GM12872 (cell line): ENCODE data around the gene M1AP.

ENCODE experiments used
- CTCF ChIP-seq: IDR thresholded peaks from 3 replicates; pipeline ENCODE4 v1.5.1; 2011; ENCODE audit warnings: low read depth, mild to moderate bottlenecking, low read length, moderate library complexity; ENCODE audit not compliant: insufficient read depth

Gene M1AP

GRCh38 chr2:74648009-74648443, at the start of gene M1AP:
TSS of gene M1AP (minus strand) at chr2:74648330. CDS start at chr2:74640275, 8,055 bp downstream.
- TF ChIP-seq CTCF: no peak

GRCh38 chr2:74696829-74697228, 48.7 kb upstream of the M1AP start:
- TF ChIP-seq CTCF: no peak

- no peak for TF ChIP-seq CTCF
These were observed 47.5 kb upstream of the M1AP start for GRCh38 chr2:74695663-74696062.

GRCh38 chr2:74694281-74694680, 46.2 kb upstream of the M1AP start:
- no peak for TF ChIP-seq CTCF

- TF ChIP-seq CTCF: no peak
These were observed 45.5 kb upstream of the M1AP start for GRCh38 chr2:74693668-74694067.

- no peak for TF ChIP-seq CTCF
These were observed 45.1 kb upstream of the M1AP start for GRCh38 chr2:74693213-74693612.

- TF ChIP-seq CTCF: no peak
These were observed 43.8 kb upstream of the M1AP start for GRCh38 chr2:74691929-74692328.

GRCh38 chr2:74690571-74690970, 42.4 kb upstream of the M1AP start:
- peak; percentile 79 for TF ChIP-seq CTCF
